Measurements from ENCODE around the gene UNC13D.

The UNC13D gene

GRCh38 chr17:75878174-75878998 lies 34.2 kb upstream of the UNC13D start, which contains the start of gene TRIM47:
TSS of gene TRIM47 (minus strand) at chr17:75878581. CDS start at chr17:75878548, 33 bp downstream.
- ChIA-PET CTCF (interaction anchor here (0.6 to 3.6 kb wide), 12 partner anchors 10 to 120 kb away, joined by 3 to 28 read pairs (median 7); partner anchors contain the start of genes MRPL38, TRIM65 and WBP2), POLR2A (interaction anchor here (0.9 to 5.1 kb wide), 12 partner anchors 11 to 169 kb away, joined by 3 to 34 read pairs (median 4); partner anchors contain the start of genes MRPL38, TRIM65 and WBP2)
- Histone ChIP-seq H3K9me3 (ENCODE audit: control insufficient read depth, insufficient read depth, low read depth, low read length) (no peaks in the 10 kb centered on the region), H3K27ac (ENCODE audit: extremely low read depth, low read depth, low read length) (peak within 1 kb of the TSS; percentile 61; the same call in 1 of the 2 replicates), H3K36me3 (ENCODE audit: control insufficient read depth in 2 of 2, insufficient read depth in 1 of 2, low read length in 2 of 2) (peaks cover 0 to 4% of the 10 kb centered on the region in 2 experiments; a peak in 1 of 3 replicates), H3K4me3 (ENCODE audit: low read depth, low read length) (peak within 1 kb of the TSS; percentile 24), H3K4me1 (ENCODE audit: control insufficient read depth, insufficient read depth, low read length) (no peaks in the 10 kb centered on the region; the same call in 1 of the 2 replicates)
- TF ChIP-seq ZNF16 (tag by site-specific recombination; IDR thresholded peaks at IDR 0.05; ENCODE audit: low read depth): no peak
- TF ChIP-seq, protein P1, sequence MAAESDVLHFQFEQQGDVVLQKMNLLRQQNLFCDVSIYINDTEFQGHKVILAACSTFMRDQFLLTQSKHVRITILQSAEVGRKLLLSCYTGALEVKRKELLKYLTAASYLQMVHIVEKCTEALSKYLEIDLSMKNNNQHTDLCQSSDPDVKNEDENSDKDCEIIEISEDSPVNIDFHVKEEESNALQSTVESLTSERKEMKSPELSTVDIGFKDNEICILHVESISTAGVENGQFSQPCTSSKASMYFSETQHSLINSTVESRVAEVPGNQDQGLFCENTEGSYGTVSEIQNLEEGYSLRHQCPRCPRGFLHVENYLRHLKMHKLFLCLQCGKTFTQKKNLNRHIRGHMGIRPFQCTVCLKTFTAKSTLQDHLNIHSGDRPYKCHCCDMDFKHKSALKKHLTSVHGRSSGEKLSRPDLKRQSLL (tag by site-specific recombination; IDR thresholded peaks at IDR 0.05): peak; percentile 49
- no peak for TF ChIP-seq BCL11A (tag by site-specific recombination; IDR thresholded peaks at IDR 0.05; ENCODE audit: low read depth)
- no peak for TF ChIP-seq ZIC2 (tag by site-specific recombination; IDR thresholded peaks at IDR 0.05)
- peak; percentile 58 for TF ChIP-seq SP2 (tag by site-specific recombination; IDR thresholded peaks at IDR 0.05)
- TF ChIP-seq MYNN (tag by site-specific recombination; IDR thresholded peaks at IDR 0.05; ENCODE audit: borderline replicate concordance): no peak
- TF ChIP-seq ZNF423 (tag by site-specific recombination; IDR thresholded peaks at IDR 0.05): peak; percentile 62; the same call in 1 of the 2 replicates
- no peak for TF ChIP-seq ZNF585B (tag by site-specific recombination; IDR thresholded peaks at IDR 0.05)
- no peak for TF ChIP-seq ZNF10 (tag by site-specific recombination; IDR thresholded peaks at IDR 0.05)
- TF ChIP-seq ZNF558 (tag by site-specific recombination; IDR thresholded peaks at IDR 0.05): no peak
- TF ChIP-seq ZBTB17 (tag by site-specific recombination; IDR thresholded peaks at IDR 0.05): peak; percentile 72
- TF ChIP-seq ZNF677 (tag by site-specific recombination; IDR thresholded peaks at IDR 0.05): no peak; the same call in 1 of the 2 replicates
- TF ChIP-seq KLF17 (tag by site-specific recombination; IDR thresholded peaks at IDR 0.05): peak; percentile 90; the same call in 1 of the 2 replicates
- TF ChIP-seq ZSCAN5A (tag by site-specific recombination; IDR thresholded peaks at IDR 0.05): peak; percentile 81; the same call in 1 of the 2 replicates
- TF ChIP-seq, protein P2, sequence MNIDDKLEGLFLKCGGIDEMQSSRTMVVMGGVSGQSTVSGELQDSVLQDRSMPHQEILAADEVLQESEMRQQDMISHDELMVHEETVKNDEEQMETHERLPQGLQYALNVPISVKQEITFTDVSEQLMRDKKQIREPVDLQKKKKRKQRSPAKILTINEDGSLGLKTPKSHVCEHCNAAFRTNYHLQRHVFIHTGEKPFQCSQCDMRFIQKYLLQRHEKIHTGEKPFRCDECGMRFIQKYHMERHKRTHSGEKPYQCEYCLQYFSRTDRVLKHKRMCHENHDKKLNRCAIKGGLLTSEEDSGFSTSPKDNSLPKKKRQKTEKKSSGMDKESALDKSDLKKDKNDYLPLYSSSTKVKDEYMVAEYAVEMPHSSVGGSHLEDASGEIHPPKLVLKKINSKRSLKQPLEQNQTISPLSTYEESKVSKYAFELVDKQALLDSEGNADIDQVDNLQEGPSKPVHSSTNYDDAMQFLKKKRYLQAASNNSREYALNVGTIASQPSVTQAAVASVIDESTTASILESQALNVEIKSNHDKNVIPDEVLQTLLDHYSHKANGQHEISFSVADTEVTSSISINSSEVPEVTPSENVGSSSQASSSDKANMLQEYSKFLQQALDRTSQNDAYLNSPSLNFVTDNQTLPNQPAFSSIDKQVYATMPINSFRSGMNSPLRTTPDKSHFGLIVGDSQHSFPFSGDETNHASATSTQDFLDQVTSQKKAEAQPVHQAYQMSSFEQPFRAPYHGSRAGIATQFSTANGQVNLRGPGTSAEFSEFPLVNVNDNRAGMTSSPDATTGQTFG (tag by site-specific recombination; IDR thresholded peaks at IDR 0.05; ENCODE audit: borderline replicate concordance): no peak
- no peak for TF ChIP-seq ZNF202 (tag by site-specific recombination; IDR thresholded peaks at IDR 0.05; ENCODE audit: borderline replicate concordance)
- no peak for TF ChIP-seq ZNF621 (tag by site-specific recombination; IDR thresholded peaks at IDR 0.05)
- TF ChIP-seq MZF1 (tag by site-specific recombination; IDR thresholded peaks at IDR 0.05; ENCODE audit: borderline replicate concordance): no peak
- TF ChIP-seq ZNF629 (tag by site-specific recombination; IDR thresholded peaks at IDR 0.05): 0 out of 2 replicates have a peak, but pooled peaks have one; percentile 28
- no peak for TF ChIP-seq ZBTB7A (tag by site-specific recombination; IDR thresholded peaks at IDR 0.05; ENCODE audit: low read depth)
- TF ChIP-seq, protein P3, sequence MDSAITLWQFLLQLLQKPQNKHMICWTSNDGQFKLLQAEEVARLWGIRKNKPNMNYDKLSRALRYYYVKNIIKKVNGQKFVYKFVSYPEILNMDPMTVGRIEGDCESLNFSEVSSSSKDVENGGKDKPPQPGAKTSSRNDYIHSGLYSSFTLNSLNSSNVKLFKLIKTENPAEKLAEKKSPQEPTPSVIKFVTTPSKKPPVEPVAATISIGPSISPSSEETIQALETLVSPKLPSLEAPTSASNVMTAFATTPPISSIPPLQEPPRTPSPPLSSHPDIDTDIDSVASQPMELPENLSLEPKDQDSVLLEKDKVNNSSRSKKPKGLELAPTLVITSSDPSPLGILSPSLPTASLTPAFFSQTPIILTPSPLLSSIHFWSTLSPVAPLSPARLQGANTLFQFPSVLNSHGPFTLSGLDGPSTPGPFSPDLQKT (IDR thresholded peaks at IDR 0.05; ENCODE audit: borderline replicate concordance, low read depth, low read length): no peak
- no peak for TF ChIP-seq ZNF501 (tag by site-specific recombination; IDR thresholded peaks at IDR 0.05)
- no peak for TF ChIP-seq ZNF707 (tag by site-specific recombination; IDR thresholded peaks at IDR 0.05)
- TF ChIP-seq ZNF19 (tag by site-specific recombination; IDR thresholded peaks at IDR 0.05; ENCODE audit: low read depth): no peak
- TF ChIP-seq ZNF610 (tag by site-specific recombination; IDR thresholded peaks at IDR 0.05; ENCODE audit: borderline replicate concordance): no peak
- no peak for TF ChIP-seq ZNF555 (tag by site-specific recombination; conservative IDR thresholded peaks at IDR 0.05)

All from HEK293 (cell line).